GM21515 (cell line): ENCODE data around the gene GPR143.

Source experiments
- ATAC-seq: cut with Tn5 transposase; IDR thresholded peaks from one replicate; pipeline ENCODE4 v1.9.1; 2021; ENCODE audit not compliant: unreplicated experiment

Gene GPR143

GRCh38 chrX:9676306-9676705 is 89.3 kb downstream of the GPR143 start:
- no peak for ATAC-seq
